ENCODE measurements around the gene RANBP3L.
"Not testable (repeated sequence)": the region's sequence is repeated elsewhere in the genome, so short reads cannot be mapped to it uniquely, and the experiment has no call there.

Gene RANBP3L

GRCh38 chr5:36206913-36207312, 94.8 kb downstream of the RANBP3L start:
- no peak for DNase-seq (ENCODE audit: low read depth in 2 of 2)

- DNase-seq (ENCODE audit: low read depth in 2 of 2), result no peak
Observed at GRCh38 chr5:36205329-36205728, 96.4 kb downstream of the RANBP3L start.

GRCh38 chr5:36202521-36202961, 99.2 kb downstream of the RANBP3L start:
- peak in 1 of 2 experiments; percentile 14 for DNase-seq (ENCODE audit: low read depth in 2 of 2)

GRCh38 chr5:36200513-36200912, 101.2 kb downstream of the RANBP3L start:
- DNase-seq (ENCODE audit: low read depth in 2 of 2), result no peak

DNA sequence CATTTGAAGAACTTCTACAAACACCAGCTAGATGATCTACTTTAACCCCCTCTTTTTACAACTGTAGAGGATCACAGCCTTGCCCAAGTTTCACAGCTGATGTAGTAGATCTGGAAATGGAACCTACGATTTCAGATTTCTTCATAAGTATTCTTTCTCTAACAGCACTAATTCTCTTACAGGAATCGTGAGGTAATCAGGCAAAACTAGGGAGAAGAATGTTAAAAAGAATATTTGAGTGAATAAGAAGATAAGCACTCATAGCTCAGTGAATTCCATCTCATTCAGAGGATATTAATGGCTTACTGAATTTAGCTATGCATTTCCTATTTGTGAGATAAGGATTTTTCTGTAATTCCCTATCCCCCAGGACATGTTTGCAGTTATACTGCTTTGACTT, 102.1 kb downstream of the RANBP3L start:
- peak in 1 of 2 experiments; percentile 4 for DNase-seq (ENCODE audit: low read depth in 2 of 2)

DNA sequence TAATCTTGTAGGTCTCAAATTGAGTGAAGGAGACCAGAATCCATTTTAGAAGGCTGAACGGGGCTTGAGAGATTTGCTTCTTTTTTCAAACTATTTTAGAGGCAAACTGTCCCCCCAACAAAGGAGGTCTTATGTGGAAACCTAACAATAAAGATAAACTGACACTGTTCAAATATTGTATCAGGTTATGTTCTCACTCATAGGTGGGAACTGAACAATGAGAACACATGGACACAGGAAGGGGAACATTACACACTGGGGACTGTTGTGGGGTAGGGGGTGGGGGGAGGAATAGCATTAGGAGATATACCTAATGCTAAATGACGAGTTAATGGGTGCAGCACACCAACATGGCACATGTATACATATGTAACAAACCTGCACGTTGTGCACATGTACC, 102.9 kb downstream of the RANBP3L start:
- DNase-seq (ENCODE audit: low read depth in 2 of 2), result not testable (repeated sequence)

Data from fibroblast of skin of left quadriceps (primary cell).